Right lobe of liver (tissue), 6 donors: ENCODE measurements around the gene DNAJC10. TPM values are rescaled to one million over a fixed set of nuclear protein-coding genes. Genes with fewer than 3 reads are reported as not detected.
"Not testable (repeated sequence)": the region's sequence is repeated elsewhere in the genome, so short reads cannot be mapped to it uniquely, and the experiment has no call there.

ENCODE experiments used
- ATAC-seq, 4 donors: fragments of 200-7000 bp; cut with Tn5 transposase; one replicate each; pipeline ENCODE4 v1.9.1; 2020; ENCODE audit warnings: mild to moderate bottlenecking in 4 of 4, moderate library complexity in 4 of 4
- DNase-seq, 3 donors: peaks; one replicate each; pipeline ENCODE4 v3.0.0-alpha.2; 2020
- H3K27ac ChIP-seq, 3 donors: fragments of 200-600 bp; one replicate each; pipeline ENCODE4 v1.8.0; 2022
- H3K27me3 ChIP-seq, 2 donors: fragments of 200-600 bp; one replicate each; pipeline ENCODE4 v1.8.0; 2022
- H3K36me3 ChIP-seq, 4 donors: fragments of 200-600 bp; sonication (generic) in 1 of 4; one replicate each; pipeline versions ENCODE4 v1.5.1 to v1.8.0; 2017 to 2022; ENCODE audit warnings: control low read depth in 1 of 4
- H3K4me1 ChIP-seq, 4 donors: fragments of 200-600 bp; sonication (generic) in 1 of 4; one replicate each; pipeline versions ENCODE4 v1.5.1 to v1.8.0; 2017 to 2022; ENCODE audit warnings: control low read depth in 1 of 4
- H3K4me3 ChIP-seq, 3 donors: fragments of 200-600 bp; one replicate each; pipeline ENCODE4 v1.8.0; 2022
- H3K9me3 ChIP-seq, 4 donors: fragments of 200-600 bp; sonication (generic) in 1 of 4; one replicate each; pipeline versions ENCODE4 v1.5.1 to v1.8.0; 2017 to 2022; ENCODE audit warnings: control low read depth in 1 of 4
- POLR2A ChIP-seq: fragments of 450-650 bp; IDR thresholded peaks from one replicate; pipeline ENCODE4 v1.6.1; 2017; ENCODE audit warnings: antibody characterized with exemption, mild to moderate bottlenecking
- WGBS: methylation state at CpG from one replicate; pipeline ENCODE4 v1.1.6; 2018; ENCODE audit warnings: low coverage, low lambda C conversion rate; ENCODE audit not compliant: insufficient coverage; ENCODE audit errors: missing lambda C conversion rate; 5-methylcytosine and 5-hydroxymethylcytosine counted together
- intact Hi-C, 2 donors: fragments of 100-400 bp; cut with DNase I; formaldehyde crosslinking; loops; one replicate each; pipeline versions ENCODE4 v1.11.2 to v1.14.1; 2022
- total RNA-seq, 6 experiments: library from RNA; depleted of rRNA in 2 of 6; stranded (reverse); fragments of >200 nt in 2 of 6; fragmentation: NEBNext Ultra II Directional in 3 of 6; extraction: Animal tissue kit (Norgen Biotek cat#: 25700) in 3 of 6; gene quantifications; one replicate each; pipeline versions ENCODE4 v1.1.0 to v1.2.4, GENCODE V29; 2016 to 2023
- TF ChIP-seq, protein P1 (sequence below), 4 donors: fragments of 200-600 bp in 3 of 4; fragments of 450-650 bp in 1 of 4; IDR thresholded peaks; one replicate each; pipeline versions ENCODE4 v1.5.1 to v1.8.0; 2016 to 2022; ENCODE audit warnings: antibody characterized with exemption in 4 of 4, mild to moderate bottlenecking in 2 of 4
- donor health status: DM: no; HTN: yes; CAD: no.
- donor health status: DM: no; HTN: no; CAD: no.
- donor health status: DM: no; HTN: no; CAD: no.
- donor health status: DM: no; HTN: yes; CAD: no.
- donor health status: DM: no; HTN: yes; CAD: no.

DNAJC10 gene
- total RNA-seq, 6 experiments from 2014 or later = 26.1 to 37.7 (median 33.0) TPM

GRCh38 chr2:182717816-182718215, 1.8 kb downstream of the DNAJC10 start:
- TF ChIP-seq, protein P1, sequence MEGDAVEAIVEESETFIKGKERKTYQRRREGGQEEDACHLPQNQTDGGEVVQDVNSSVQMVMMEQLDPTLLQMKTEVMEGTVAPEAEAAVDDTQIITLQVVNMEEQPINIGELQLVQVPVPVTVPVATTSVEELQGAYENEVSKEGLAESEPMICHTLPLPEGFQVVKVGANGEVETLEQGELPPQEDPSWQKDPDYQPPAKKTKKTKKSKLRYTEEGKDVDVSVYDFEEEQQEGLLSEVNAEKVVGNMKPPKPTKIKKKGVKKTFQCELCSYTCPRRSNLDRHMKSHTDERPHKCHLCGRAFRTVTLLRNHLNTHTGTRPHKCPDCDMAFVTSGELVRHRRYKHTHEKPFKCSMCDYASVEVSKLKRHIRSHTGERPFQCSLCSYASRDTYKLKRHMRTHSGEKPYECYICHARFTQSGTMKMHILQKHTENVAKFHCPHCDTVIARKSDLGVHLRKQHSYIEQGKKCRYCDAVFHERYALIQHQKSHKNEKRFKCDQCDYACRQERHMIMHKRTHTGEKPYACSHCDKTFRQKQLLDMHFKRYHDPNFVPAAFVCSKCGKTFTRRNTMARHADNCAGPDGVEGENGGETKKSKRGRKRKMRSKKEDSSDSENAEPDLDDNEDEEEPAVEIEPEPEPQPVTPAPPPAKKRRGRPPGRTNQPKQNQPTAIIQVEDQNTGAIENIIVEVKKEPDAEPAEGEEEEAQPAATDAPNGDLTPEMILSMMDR (IDR thresholded peaks at IDR 0.05) = no peak
- no peak for TF ChIP-seq POLR2A
- no peak for DNase-seq
- H3K27ac ChIP-seq = no peak overlapping the region
- no peak overlapping the region for H3K4me3 ChIP-seq
- no peaks in the 10 kb centered on the region for H3K36me3 ChIP-seq
- no peaks in the 10 kb centered on the region for H3K9me3 ChIP-seq
- H3K27me3 ChIP-seq = no peaks in the 10 kb centered on the region
- no peak for ATAC-seq
- intact Hi-C loops = no loop called here
- H3K4me1 ChIP-seq = peaks cover 0 to 6% (median 0%) of the 10 kb centered on the region in 4 donors

- DNase-seq (no peak), ATAC-seq (no peak)
- 81% methylated on average over 4 of the region's 4 CpGs for WGBS
- intact Hi-C loops = no loop called here
- no peaks in the 10 kb centered on the region for H3K27me3 ChIP-seq
- no peaks in the 10 kb centered on the region for H3K36me3 ChIP-seq
- no peak overlapping the region for H3K4me3 ChIP-seq
- TF ChIP-seq, protein P1 (IDR thresholded peaks at IDR 0.05) = no peak
- TF ChIP-seq POLR2A = no peak
- H3K27ac ChIP-seq = no peak overlapping the region
- no peaks in the 10 kb centered on the region for H3K9me3 ChIP-seq
- H3K4me1 ChIP-seq = peaks cover 0 to 6% (median 0%) of the 10 kb centered on the region in 4 donors
Measured at GRCh38 chr2:182718459-182718858, 2.4 kb downstream of the DNAJC10 start.

GRCh38 chr2:182719116-182719515, 3.1 kb downstream of the DNAJC10 start:
- H3K9me3 ChIP-seq, H3K27ac ChIP-seq, ATAC-seq, H3K27me3 ChIP-seq, intact Hi-C loops, H3K4me3 ChIP-seq, DNase-seq, H3K36me3 ChIP-seq, H3K4me1 ChIP-seq: not testable (repeated sequence)
- WGBS = 91% methylated on average over 7 of the region's 8 CpGs

DNA sequence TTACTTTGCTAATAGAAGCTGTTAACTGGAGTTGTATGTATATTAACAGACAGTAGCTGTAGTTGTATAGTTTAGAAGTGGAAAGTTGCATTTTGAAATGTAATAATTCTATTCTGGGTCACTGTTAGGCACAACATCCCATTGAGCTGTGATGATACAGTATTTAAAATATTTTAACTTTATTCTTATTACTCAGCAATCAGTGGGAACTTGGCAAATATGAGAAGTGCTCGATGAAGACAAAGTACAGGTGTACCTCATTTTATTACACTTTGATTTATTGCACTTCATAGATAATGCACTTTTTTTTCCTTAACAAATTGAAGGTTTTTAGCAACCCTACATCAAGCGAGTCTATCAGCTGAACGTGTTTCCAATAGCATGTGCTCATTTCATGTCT, 8.6 kb downstream of the DNAJC10 start:
- H3K4me1 ChIP-seq = peaks cover 0 to 6% (median 3%) of the 10 kb centered on the region in 4 donors
- H3K27me3 ChIP-seq = no peaks in the 10 kb centered on the region
- no peak for DNase-seq
- TF ChIP-seq, protein P1 (IDR thresholded peaks at IDR 0.05) = no peak
- TF ChIP-seq POLR2A = no peak
- H3K27ac ChIP-seq = no peak overlapping the region
- intact Hi-C loops = no loop called here
- ATAC-seq = no peak
- no peaks in the 10 kb centered on the region for H3K36me3 ChIP-seq
- 73% methylated on average over 3 of the region's 3 CpGs for WGBS
- no peaks in the 10 kb centered on the region for H3K9me3 ChIP-seq
- H3K4me3 ChIP-seq = no peak overlapping the region

- Histone ChIP-seq H3K27ac (no peak overlapping the region), H3K36me3 (no peaks in the 10 kb centered on the region), H3K9me3 (no peaks in the 10 kb centered on the region), H3K4me1 (peaks cover 0 to 14% (median 6%) of the 10 kb centered on the region in 4 donors), H3K27me3 (no peaks in the 10 kb centered on the region), H3K4me3 (no peak overlapping the region)
- intact Hi-C loops = no loop called here
- no peak for DNase-seq
- WGBS = 100% methylated on average over 1 of the region's 3 CpGs
- no peak for ATAC-seq
- TF ChIP-seq POLR2A = no peak
- TF ChIP-seq, protein P1 (IDR thresholded peaks at IDR 0.05) = no peak
Measured at GRCh38 chr2:182726473-182726872, 10.4 kb downstream of the DNAJC10 start.
